ENCODE measurements around the gene MEDAG.

- TF ChIP-seq CTCF (conservative IDR thresholded peaks at IDR 0.05) (no peak), EZH2 (IDR thresholded peaks at IDR 0.05; ENCODE audit: low read depth) (no peak)
Observed at GRCh38 chr13:30857636-30858035, 48.4 kb upstream of the MEDAG start.

All from PC-9 (cell line).